Naive B cell (primary cell): ENCODE results near the gene TMEM185B. TPM values are rescaled to one million over a fixed set of nuclear protein-coding genes. Genes with fewer than 3 reads are reported as not detected.

Experiments used
- ATAC-seq, 2 donors: fragments of 150-1000 bp; cut with Tn5 transposase; 2 replicates each; pipeline ENCODE4 v1.10.0; 2021; ENCODE audit warnings: low read depth in 2 of 2, mild to moderate bottlenecking in 2 of 2, moderate library complexity in 2 of 2
- DNase-seq: peaks from one replicate; pipeline ENCODE4 v3.0.0; 2022
- H3K27ac Mint-ChIP-seq, 6 donors: one replicate each; pipeline ENCODE4 v1.8.0; 2020 to 2022; ENCODE audit warnings: mild to moderate bottlenecking in 6 of 6, mixed read lengths in 6 of 6, moderate library complexity in 5 of 6, inconsistent platforms in 2 of 6
- H3K27me3 Mint-ChIP-seq, 3 donors: one replicate each; pipeline ENCODE4 v1.8.0; 2021 to 2022; ENCODE audit warnings: mixed read lengths in 3 of 3, mild to moderate bottlenecking in 1 of 3
- H3K36me3 Mint-ChIP-seq, 2 donors: one replicate each; pipeline ENCODE4 v1.8.0; 2020 to 2022; ENCODE audit warnings: mixed read lengths in 2 of 2, inconsistent platforms in 1 of 2, mild to moderate bottlenecking in 1 of 2
- H3K4me1 Mint-ChIP-seq, 3 donors: one replicate each; pipeline ENCODE4 v1.8.0; 2020 to 2022; ENCODE audit warnings: mixed read lengths in 3 of 3, inconsistent platforms in 1 of 3, mild to moderate bottlenecking in 1 of 3, moderate library complexity in 1 of 3
- H3K4me3 Mint-ChIP-seq, 8 donors: one replicate each; pipeline ENCODE4 v1.8.0; 2020 to 2022; ENCODE audit warnings: mild to moderate bottlenecking in 8 of 8, mixed read lengths in 8 of 8, moderate library complexity in 8 of 8, inconsistent platforms in 2 of 8
- H3K9me3 Mint-ChIP-seq, 7 donors: one replicate each; pipeline ENCODE4 v1.8.0; 2020 to 2022; ENCODE audit warnings: mixed read lengths in 7 of 7, mild to moderate bottlenecking in 5 of 7, inconsistent platforms in 2 of 7, moderate library complexity in 1 of 7
- polyA plus RNA-seq, 6 donors: library from polyadenylated mRNA; unstranded; fragments of 300-500 nt; fragmentation: Illumina TruSeq; gene quantifications; one replicate each; pipeline ENCODE4 v1.2.3, GENCODE V29; 2021; ENCODE audit warnings: low read depth in 6 of 6

The TMEM185B gene
- polyA plus RNA-seq, 6 donors from 2014 or later, result 24.8 to 43.0 (median 34.8) TPM

DNA sequence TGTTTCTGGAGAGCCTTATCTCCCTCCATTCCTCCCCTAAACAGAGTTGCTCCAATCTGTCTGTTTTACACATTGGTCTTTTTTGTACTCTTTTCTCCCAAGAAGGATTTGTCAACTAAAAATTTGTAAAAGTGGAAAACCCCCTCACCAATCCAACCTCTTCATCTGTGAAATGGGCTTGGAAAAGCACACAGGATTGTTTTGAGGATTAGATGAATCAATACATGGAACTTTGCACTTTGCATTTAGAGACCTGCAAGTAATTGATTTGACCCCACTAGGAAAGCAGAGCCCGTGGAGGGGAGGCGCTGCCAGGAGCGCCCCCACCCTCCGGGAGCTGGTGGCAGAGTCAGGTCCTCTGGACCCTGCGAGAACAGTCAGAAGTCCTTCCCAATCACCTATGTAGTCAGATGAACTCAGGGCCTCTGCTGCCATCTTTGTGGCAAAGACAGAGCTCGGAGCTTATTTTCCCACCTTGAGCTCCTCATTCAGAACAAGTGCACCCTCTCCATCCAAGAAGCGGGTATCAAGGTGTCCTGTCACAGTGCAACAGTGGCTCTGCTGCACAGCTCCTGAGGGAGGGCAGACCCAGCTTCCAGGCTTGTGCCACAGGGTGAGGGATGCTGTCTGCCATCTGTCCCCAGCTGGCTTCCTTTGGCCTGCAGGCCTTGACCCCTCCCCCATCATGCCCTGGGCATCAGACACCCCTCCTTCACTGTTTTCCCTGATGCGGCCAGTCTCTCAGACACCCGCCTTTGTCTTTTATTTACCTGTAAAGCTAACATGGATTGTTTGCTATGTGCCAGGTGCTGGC, 1.7 kb upstream of the TMEM185B start:
- Mint-ChIP-seq H3K4me3 (peak overlapping the region in 7 of 8 donors; percentile 65 to 95 (median 91)), H3K4me1 (peaks cover 46 to 60% (median 57%) of the 10 kb centered on the region in 3 donors), H3K36me3 (peaks cover 5 to 9% of the 10 kb centered on the region in 2 donors), H3K9me3 (peaks cover 0 to 1% (median 0%) of the 10 kb centered on the region in 7 donors), H3K27ac (peak overlapping the region in 5 of 6 donors; percentile 49 to 92 (median 66)), H3K27me3 (no peaks in the 10 kb centered on the region)
- no peak for ATAC-seq
- DNase-seq, result no peak

DNA sequence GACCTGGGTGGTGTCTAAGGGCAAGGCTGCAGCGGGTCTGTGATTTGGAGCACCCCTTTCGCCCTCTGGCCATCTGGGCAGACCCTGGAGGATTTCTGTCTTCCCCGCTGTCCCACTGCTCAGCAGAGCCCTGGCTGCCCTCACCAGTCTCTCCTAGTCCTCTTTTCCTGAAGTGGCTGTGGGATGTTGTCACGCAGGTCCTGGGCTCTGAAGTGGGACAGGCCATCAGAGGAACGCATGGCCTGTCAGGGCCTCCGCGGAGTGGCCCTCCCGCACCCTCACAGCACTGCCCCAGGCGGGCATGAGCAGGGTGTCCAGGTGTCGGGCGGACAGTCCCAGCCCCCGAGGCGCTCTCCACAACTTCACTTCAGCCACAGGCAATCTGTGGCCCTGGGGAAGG, 1.1 kb upstream of the TMEM185B start:
- no peaks in the 10 kb centered on the region for H3K27me3 Mint-ChIP-seq
- H3K4me1 Mint-ChIP-seq, result peaks cover 50 to 60% (median 60%) of the 10 kb centered on the region in 3 donors
- peak overlapping the region; percentile 76 to 95 (median 91) for H3K4me3 Mint-ChIP-seq
- H3K36me3 Mint-ChIP-seq, result peaks cover 5 to 9% of the 10 kb centered on the region in 2 donors
- DNase-seq (no peak), ATAC-seq (no peak)
- peak overlapping the region in 5 of 6 donors; percentile 49 to 95 (median 92) for H3K27ac Mint-ChIP-seq
- H3K9me3 Mint-ChIP-seq, result peaks cover 0 to 1% (median 0%) of the 10 kb centered on the region in 7 donors

DNA sequence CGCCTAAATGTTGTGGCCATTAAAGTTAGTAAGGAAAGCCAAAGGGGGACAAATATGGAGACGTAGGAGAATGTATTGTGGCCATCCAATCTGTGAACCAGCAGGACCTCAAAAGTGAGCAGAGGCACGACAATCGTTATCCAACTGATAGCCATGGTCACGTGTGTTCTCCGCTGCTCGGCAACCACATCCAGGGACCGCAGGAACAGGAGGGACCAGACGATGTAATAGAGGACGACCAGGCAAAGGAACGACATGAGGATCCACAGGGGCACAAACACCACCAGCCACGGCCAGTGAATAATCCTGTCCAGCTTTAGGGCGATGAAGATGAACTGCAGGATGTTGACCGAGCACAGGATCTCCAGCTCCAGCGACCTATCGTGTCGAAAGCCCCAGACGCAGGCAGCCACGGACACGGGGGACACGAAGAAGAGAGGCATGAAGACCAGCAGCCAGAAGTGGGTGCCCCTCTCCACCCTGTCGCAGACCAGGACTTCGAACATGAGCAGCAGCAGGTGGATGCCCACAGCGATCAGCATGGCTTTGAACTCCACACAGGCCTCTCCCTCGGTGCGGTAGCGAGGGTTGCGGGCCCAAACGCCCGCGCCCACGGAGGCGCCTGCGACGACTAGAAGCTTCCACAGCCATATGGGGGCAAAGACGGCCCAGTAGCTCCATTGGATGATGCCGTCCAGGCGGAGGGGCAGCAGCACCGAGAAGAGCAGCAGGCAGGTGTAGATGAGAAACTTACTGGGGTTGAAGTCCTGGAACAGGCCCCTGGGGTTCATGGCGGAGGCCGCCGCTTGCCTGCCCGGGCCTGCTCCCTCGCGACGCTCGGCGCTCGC, 790 bp downstream of the TMEM185B start:
- DNase-seq (no peak), ATAC-seq (no peak)
- Mint-ChIP-seq H3K36me3 (peaks cover 10 to 14% of the 10 kb centered on the region in 2 donors), H3K27ac (peak overlapping the region; percentile 91 to 98 (median 96)), H3K4me1 (peaks cover 47 to 60% (median 52%) of the 10 kb centered on the region in 3 donors), H3K9me3 (peaks cover 0 to 1% (median 0%) of the 10 kb centered on the region in 7 donors), H3K4me3 (peak overlapping the region; percentile 70 to 97 (median 89)), H3K27me3 (no peaks in the 10 kb centered on the region)

DNA sequence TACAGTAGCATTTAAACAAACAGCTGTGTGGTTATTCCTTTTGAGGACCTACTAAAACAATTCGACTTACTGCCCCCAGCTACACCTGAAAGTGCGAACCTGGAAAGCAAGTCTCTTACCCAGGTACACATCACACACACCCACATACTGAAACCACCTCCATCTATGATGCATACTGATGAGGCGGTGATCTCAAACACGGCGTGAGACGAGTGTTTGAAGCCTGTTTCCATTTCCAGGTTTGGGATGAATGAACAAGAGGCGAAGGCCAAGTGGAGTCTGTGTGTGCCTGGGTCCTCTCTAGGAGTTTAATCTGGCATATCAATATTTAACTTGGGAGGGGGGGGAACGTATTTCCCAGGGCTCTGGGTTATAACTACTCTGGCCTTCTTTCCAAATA, 1.6 kb downstream of the TMEM185B start:
- Mint-ChIP-seq H3K27ac (peak overlapping the region in 3 of 6 donors; percentile 88 to 92 (median 91)), H3K27me3 (no peaks in the 10 kb centered on the region), H3K9me3 (peaks cover 0 to 2% (median 0%) of the 10 kb centered on the region in 7 donors), H3K36me3 (peaks cover 14 to 16% of the 10 kb centered on the region in 2 donors), H3K4me1 (peaks cover 47 to 58% (median 55%) of the 10 kb centered on the region in 3 donors), H3K4me3 (peak overlapping the region; percentile 70 to 97 (median 89))
- ATAC-seq, result no peak
- DNase-seq, result no peak

DNA sequence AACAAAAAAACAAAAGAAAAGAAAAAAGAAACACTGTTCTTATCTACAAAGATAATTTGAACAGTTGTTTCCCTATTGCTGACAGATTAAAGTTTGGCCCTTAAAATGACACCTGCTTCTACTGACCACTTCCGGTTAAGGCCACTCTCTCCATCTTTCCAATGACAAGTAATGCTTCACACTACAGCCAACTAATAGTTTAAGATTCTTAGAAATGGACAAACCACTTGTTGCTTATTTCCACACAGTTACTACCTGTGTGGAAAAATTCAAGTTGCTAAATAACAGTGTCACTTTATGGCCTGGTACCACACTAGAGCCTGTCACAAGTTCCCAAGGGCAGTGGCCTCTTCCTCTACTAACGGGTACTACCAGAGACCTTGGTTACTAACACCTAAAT, 2.4 kb downstream of the TMEM185B start:
- H3K36me3 Mint-ChIP-seq, result peaks cover 14 to 24% of the 10 kb centered on the region in 2 donors
- peak overlapping the region in 2 of 6 donors; percentile 39 to 56 for H3K27ac Mint-ChIP-seq
- peaks cover 54 to 61% (median 55%) of the 10 kb centered on the region in 3 donors for H3K4me1 Mint-ChIP-seq
- H3K9me3 Mint-ChIP-seq, result peaks cover 0 to 4% (median 0%) of the 10 kb centered on the region in 7 donors
- H3K4me3 Mint-ChIP-seq, result peak overlapping the region in 4 of 8 donors; percentile 40 to 91 (median 89)
- ATAC-seq, result no peak
- H3K27me3 Mint-ChIP-seq, result no peaks in the 10 kb centered on the region
- no peak for DNase-seq

DNA sequence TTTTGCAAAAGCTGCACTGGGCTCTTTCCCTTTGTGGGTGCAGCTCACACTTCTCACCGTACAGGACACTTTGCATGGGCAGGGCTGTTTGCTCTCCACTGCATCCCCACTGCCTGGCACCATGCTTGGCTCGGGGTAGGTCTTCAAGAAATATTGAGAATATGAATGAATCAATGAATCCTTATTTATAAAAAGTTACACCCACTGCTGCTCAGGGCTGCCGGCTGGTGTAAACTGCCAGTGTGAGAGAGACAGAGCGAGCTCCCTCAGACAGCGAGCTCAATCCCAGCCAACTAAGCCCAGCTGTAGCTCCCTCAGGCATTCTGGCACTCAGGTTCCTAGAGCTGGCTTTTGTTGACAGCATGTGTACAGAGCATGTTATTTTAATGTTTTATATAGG, 3.4 kb downstream of the TMEM185B start:
- DNase-seq, result no peak
- H3K36me3 Mint-ChIP-seq, result peaks cover 14 to 25% of the 10 kb centered on the region in 2 donors
- peak overlapping the region in 1 of 8 donors; percentile 91 for H3K4me3 Mint-ChIP-seq
- H3K27ac Mint-ChIP-seq, result peak overlapping the region in 1 of 6 donors; percentile 34
- peaks cover 54 to 59% (median 55%) of the 10 kb centered on the region in 3 donors for H3K4me1 Mint-ChIP-seq
- ATAC-seq, result no peak
- H3K9me3 Mint-ChIP-seq, result peaks cover 0 to 4% (median 0%) of the 10 kb centered on the region in 7 donors
- H3K27me3 Mint-ChIP-seq, result no peaks in the 10 kb centered on the region

DNA sequence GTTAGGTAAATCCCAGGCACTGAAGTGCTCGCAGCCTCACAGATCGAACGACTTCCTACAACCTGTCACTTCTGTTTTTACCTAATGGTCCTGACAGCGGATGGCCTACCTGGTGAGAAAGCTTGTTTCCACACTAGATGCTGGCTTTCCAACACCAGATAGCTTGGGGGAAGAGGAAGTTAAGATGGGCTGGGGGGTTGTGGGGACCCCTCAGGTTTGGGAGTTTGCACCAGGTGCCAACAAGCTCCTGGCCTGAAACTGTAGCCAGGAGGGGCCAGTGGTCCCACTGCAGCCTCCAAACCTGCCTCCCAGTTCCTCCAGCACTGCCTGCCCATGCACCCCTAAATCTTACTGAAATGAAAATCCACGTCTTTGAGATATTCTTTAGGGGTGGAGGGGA, 3.9 kb downstream of the TMEM185B start:
- ATAC-seq (no peak), DNase-seq (no peak)
- no peak overlapping the region for H3K27ac Mint-ChIP-seq
- peaks cover 49 to 55% (median 54%) of the 10 kb centered on the region in 3 donors for H3K4me1 Mint-ChIP-seq
- H3K27me3 Mint-ChIP-seq, result no peaks in the 10 kb centered on the region
- peak overlapping the region in 1 of 8 donors; percentile 24 for H3K4me3 Mint-ChIP-seq
- H3K9me3 Mint-ChIP-seq, result peaks cover 0 to 4% (median 0%) of the 10 kb centered on the region in 7 donors
- peaks cover 14 to 25% of the 10 kb centered on the region in 2 donors for H3K36me3 Mint-ChIP-seq

DNA sequence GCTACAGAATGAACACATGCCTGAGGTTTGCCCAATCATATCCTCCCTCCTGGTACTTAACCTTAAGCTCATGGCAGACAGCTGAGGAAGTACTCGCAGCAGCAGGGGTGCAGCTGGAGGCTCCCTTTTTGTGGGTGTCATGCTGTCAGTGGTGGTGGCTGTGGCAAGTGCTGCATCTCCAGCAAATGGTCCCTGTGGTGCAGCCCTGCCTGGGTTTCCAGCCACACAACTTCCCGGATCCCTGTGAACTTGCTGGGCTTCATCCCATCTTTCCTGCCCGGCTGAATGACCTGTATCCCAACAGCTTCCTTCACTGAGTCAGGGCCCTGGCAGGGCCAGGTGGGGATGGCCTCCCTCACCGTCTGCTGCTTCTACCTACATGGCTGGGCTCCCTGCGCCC, 5.0 kb downstream of the TMEM185B start:
- H3K27me3 Mint-ChIP-seq, result no peaks in the 10 kb centered on the region
- no peak overlapping the region for H3K27ac Mint-ChIP-seq
- peaks cover 14 to 25% of the 10 kb centered on the region in 2 donors for H3K36me3 Mint-ChIP-seq
- DNase-seq (no peak), ATAC-seq (no peak)
- H3K9me3 Mint-ChIP-seq, result peaks cover 0 to 4% (median 0%) of the 10 kb centered on the region in 7 donors
- H3K4me1 Mint-ChIP-seq, result peaks cover 42 to 47% (median 46%) of the 10 kb centered on the region in 3 donors
- H3K4me3 Mint-ChIP-seq, result peak overlapping the region in 1 of 8 donors; percentile 21

DNA sequence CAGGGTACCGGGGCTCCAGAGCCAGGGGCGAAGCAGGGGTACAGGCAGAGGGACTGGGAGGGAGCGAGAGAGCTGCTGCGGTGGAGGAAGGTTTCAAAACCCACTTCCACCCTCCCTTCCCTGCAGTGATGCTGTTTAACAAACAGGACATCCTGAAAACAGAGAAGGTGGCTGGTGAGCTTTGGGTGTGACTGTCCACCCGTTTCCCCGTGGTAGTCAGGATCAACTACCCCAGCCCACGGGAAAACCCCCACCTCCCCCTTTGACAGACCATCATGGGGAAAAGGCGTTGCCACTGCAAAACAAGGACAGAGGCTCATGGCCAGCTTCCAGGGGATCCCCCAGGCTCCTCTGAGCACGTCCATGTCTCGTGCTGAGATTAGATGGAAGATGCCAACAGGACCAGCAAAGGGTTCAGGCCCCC, 12.9 kb downstream of the TMEM185B start:
- H3K4me3 Mint-ChIP-seq, result no peak overlapping the region
- H3K9me3 Mint-ChIP-seq, result no peaks in the 10 kb centered on the region
- DNase-seq (no peak), ATAC-seq (no peak)
- peak overlapping the region in 3 of 6 donors; percentile 75 to 86 (median 78) for H3K27ac Mint-ChIP-seq
- no peaks in the 10 kb centered on the region for H3K27me3 Mint-ChIP-seq
- peaks cover 4 to 23% (median 19%) of the 10 kb centered on the region in 3 donors for H3K4me1 Mint-ChIP-seq
- no peaks in the 10 kb centered on the region for H3K36me3 Mint-ChIP-seq

DNA sequence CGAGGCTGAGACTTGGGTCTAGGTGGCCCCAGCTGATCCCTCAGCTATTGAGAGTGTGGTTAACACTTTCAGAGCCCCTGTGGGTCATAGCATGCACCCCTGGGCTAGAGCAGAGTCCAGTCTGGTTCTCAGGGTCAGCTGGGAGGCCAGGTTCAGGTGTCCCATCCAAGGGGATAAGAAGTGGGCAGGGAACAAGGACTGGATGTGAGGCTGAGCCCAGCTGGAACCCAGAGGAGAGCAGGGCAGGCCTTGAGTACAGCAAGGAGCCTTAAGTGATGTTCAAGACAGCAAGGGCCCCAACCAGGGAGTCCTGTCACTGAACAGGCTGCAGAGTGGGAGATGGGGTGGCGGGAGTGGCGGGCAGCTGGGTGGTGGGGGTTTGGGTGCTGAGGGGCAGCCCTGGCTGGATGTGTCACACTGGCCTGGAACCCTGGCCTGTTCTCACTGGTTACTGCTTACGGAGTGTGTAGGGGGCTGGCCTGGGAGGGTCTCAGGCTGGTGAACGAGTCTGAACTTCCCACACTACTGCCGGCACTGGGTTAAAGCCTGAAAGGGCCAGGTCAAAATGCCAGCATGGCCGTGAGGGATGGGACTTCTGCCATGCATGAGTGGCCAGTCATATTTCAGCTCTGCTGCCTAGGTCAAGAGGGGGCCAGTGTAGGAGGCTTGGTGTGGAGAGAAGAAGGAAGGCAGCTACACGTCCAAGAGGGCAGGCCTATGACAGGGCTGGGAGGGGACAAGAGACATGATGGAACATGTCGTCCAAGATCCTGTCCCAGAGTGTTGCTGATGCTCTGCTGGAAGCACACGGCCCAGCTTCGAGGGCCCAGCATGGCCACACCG, 13.6 kb downstream of the TMEM185B start:
- H3K27ac Mint-ChIP-seq, result peak overlapping the region in 3 of 6 donors; percentile 75 to 86 (median 78)
- DNase-seq, result no peak
- no peak overlapping the region for H3K4me3 Mint-ChIP-seq
- no peak for ATAC-seq
- H3K36me3 Mint-ChIP-seq, result no peaks in the 10 kb centered on the region
- no peaks in the 10 kb centered on the region for H3K27me3 Mint-ChIP-seq
- H3K4me1 Mint-ChIP-seq, result peaks cover 8 to 23% (median 19%) of the 10 kb centered on the region in 3 donors
- H3K9me3 Mint-ChIP-seq, result no peaks in the 10 kb centered on the region

DNA sequence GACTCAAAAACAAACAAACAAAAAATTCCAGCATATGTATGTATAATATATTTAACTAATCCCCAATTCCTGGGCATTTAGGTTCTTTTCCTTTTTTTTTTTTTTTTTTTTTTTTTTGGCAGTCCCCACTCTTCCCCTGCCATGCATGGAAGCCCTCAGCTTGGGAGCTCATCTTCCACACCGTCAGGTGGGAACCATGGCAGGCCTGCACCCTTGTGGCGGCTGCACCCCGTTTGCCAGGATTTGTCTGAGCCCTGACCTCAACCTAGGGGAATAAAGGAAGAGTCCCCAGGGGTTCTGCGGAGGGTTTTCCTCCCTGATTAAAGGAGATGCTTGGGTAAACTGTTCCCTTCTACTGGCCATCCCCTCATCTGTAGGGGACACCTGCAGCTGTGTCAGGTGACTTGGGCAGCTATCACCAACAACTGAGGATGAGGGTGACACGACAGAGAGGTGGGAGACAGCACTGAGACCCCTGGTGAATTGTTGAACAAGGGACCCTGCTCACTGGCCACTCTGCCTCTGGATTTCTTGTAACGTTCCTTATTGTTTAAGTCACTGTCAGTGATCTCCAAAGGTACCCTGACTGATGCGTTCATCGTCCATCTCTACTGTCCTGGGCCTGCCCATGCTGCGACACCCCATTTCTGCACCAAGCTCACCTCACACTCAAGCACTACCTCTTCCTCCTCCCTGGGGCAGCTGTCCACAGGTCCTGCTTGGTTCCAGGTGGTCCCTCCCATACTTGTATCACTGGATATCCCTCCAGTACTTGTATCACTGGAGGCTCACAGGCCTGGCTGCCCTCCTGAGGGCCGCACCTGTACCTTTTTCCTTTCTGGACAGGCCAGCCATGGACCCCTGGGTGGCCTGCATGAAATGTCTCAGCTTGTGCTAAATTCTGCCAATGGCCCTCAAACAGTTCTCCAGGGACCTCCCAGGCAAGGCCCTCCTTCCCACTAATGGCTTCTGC, 14.5 kb downstream of the TMEM185B start:
- peak overlapping the region in 1 of 6 donors; percentile 56 for H3K27ac Mint-ChIP-seq
- no peak overlapping the region for H3K4me3 Mint-ChIP-seq
- no peaks in the 10 kb centered on the region for H3K36me3 Mint-ChIP-seq
- DNase-seq (no peak), ATAC-seq (no peak)
- no peaks in the 10 kb centered on the region for H3K9me3 Mint-ChIP-seq
- peaks cover 10 to 23% (median 19%) of the 10 kb centered on the region in 3 donors for H3K4me1 Mint-ChIP-seq
- H3K27me3 Mint-ChIP-seq, result no peaks in the 10 kb centered on the region
